ENCODE results near the gene CIB1. TPM values are rescaled to one million over a fixed set of nuclear protein-coding genes. Genes with fewer than 3 reads are reported as not detected.

CIB1 gene
- total and polyA plus RNA-seq, 10 of the 15 experiments (the other 5 are each of a cell fraction or from before 2014, with no cell fraction given) = 10.8 to 155 (median 81.9) TPM

- no peak for FAIRE-seq
- no peak overlapping the region for H3K4me2 ChIP-seq (ENCODE audit: control insufficient read depth, insufficient read depth)
Measured at GRCh38 chr15:90194655-90195054, 39.1 kb downstream of the CIB1 start.

GRCh38 chr15:90192961-90193786, 40.6 kb downstream of the CIB1 start:
- 55% methylated on average over 16 of the region's 16 CpGs for WGBS (ENCODE audit: insufficient coverage, insufficient replicate concordance, low lambda C conversion rate, missing lambda C conversion rate)
- BruUV-seq (replicated peaks) = no TSS peak
- SMC1A ChIA-PET (ENCODE audit: uncharacterized antibody, unreplicated experiment) = interaction anchor here (0.6 to 5.3 kb wide), 10 partner anchors 8 to 96 kb away, joined by 3 to 47 read pairs (median 8); partner anchors contain the start of genes CIB1, GDPGP1 and SEMA4B
- peaks cover 1% of the 10 kb centered on the region; the same call in 1 of the 2 replicates for H3K79me2 ChIP-seq (ENCODE audit: control insufficient read depth, insufficient read depth, low read length)
- DNase-seq (ENCODE audit: low read depth, low spot score) (no peak), FAIRE-seq (no peak), ATAC-seq (no peak)
- no peaks in the 10 kb centered on the region for H3K27me3 ChIP-seq (replicated peaks in 1 of 2; ENCODE audit: control insufficient read depth in 2 of 2, insufficient read depth in 2 of 2, low read length in 1 of 2)
- RAD21 ChIA-PET (ENCODE audit: unreplicated experiment) = interaction anchor here (0.9 to 3.3 kb wide), 11 partner anchors 8 to 39 kb away, joined by 3 to 43 read pairs (median 5); partner anchors contain the start of gene SEMA4B
- H4K20me1 ChIP-seq (ENCODE audit: control insufficient read depth, insufficient read depth) = no peaks in the 10 kb centered on the region
- POLR2A ChIA-PET = interaction anchor here (0.7 to 6.0 kb wide), 9 partner anchors 10 to 94 kb away, joined by 3 to 101 read pairs (median 5); partner anchors contain the start of genes CIB1, GDPGP1 and SEMA4B
- no peaks in the 10 kb centered on the region for H3K9me3 ChIP-seq (replicated peaks; ENCODE audit: control insufficient read depth, insufficient read depth, low read length)
- CTCF ChIA-PET = interaction anchor here (0.6 to 3.6 kb wide), 9 partner anchors 7 to 89 kb away, joined by 3 to 22 read pairs (median 4); partner anchors contain the start of genes CIB1 and SEMA4B
- peak overlapping the region; percentile 54 for H3K4me2 ChIP-seq (ENCODE audit: control insufficient read depth, insufficient read depth)
- 0 out of 2 replicates have a peak overlapping the region, but pooled peaks have one; percentile 10 for H3K4me3 ChIP-seq
- in situ Hi-C loops (cut with MboI) (no loop called here), intact Hi-C loops (cut with micrococcal nuclease; ENCODE audit: unreplicated experiment) (loop anchor here (5.0 kb wide), 1 partner anchor 39 kb away; the partner anchor contains the start of genes CIB1 and GDPGP1)
- H2AFZ ChIP-seq (ENCODE audit: control insufficient read depth, low read depth, low read length) = peak overlapping the region; percentile 37
- no peak overlapping the region for H3K27ac ChIP-seq (ENCODE audit: control insufficient read depth, insufficient read depth)
- H3K4me1 ChIP-seq (ENCODE audit: control insufficient read depth, insufficient read depth, low read length) = peaks cover 41% of the 10 kb centered on the region
- 0 out of 4 replicates have a peak, but pooled peaks cover 0 to 2% of the 10 kb centered on the region in 2 experiments for H3K36me3 ChIP-seq (ENCODE audit: control insufficient read depth in 2 of 2, insufficient read depth in 2 of 2, low read length in 1 of 2)
- H3K9ac ChIP-seq (ENCODE audit: control insufficient read depth, insufficient read depth, low read length) = no peak overlapping the region; the same call in 1 of the 2 replicates
- TF ChIP-seq RUNX3 (IDR thresholded peaks at IDR 0.05; ENCODE audit: low read length) = no peak; the same call in 1 of the 2 replicates
- no peak for TF ChIP-seq PAX5 (IDR thresholded peaks at IDR 0.05; ENCODE audit: borderline replicate concordance, low read depth, low read length)
- no peak for TF ChIP-seq GATAD2B (conservative IDR thresholded peaks at IDR 0.05; ENCODE audit: low read depth)
- TF ChIP-seq CREB1 (IDR thresholded peaks at IDR 0.05; ENCODE audit: low read depth) = no peak
- TF ChIP-seq CTCF (IDR thresholded peaks at IDR 0.05 in 2 of 3, conservative IDR thresholded peaks at IDR 0.05 in 1 of 3; ENCODE audit: control insufficient read depth in 2 of 3, extremely low read depth in 1 of 3, insufficient read depth in 1 of 3, low read depth in 3 of 3, low read length in 3 of 3) = no peak
- no peak for TF ChIP-seq SREBF2 (IDR thresholded peaks at IDR 0.05; ENCODE audit: low read length)
- no peak for TF ChIP-seq CEBPB (IDR thresholded peaks at IDR 0.05; ENCODE audit: borderline replicate concordance in 1 of 2, low read depth in 2 of 2, low read length in 2 of 2)
- no peak for TF ChIP-seq SIX5 (IDR thresholded peaks at IDR 0.05; ENCODE audit: low read depth, low read length, severe bottlenecking)
- no peak for TF ChIP-seq MEF2A (IDR thresholded peaks at IDR 0.05; ENCODE audit: insufficient read depth, low read depth, low read length)
- TF ChIP-seq CBFB (IDR thresholded peaks at IDR 0.05; ENCODE audit: low read depth) = no peak
- no peak for TF ChIP-seq ZNF207 (IDR thresholded peaks at IDR 0.05; ENCODE audit: borderline replicate concordance)
- no peak for TF ChIP-seq MTA2 (IDR thresholded peaks at IDR 0.05; ENCODE audit: low read depth)

More at GRCh38 chr15:90194655-90195054, 39.1 kb downstream of the CIB1 start:
- ChIA-PET CTCF (interaction anchor here (1.3 kb wide), 2 partner anchors 27 to 33 kb away, joined by 3 to 6 read pairs; no protein-coding TSS in a partner anchor), RAD21 (ENCODE audit: unreplicated experiment) (interaction anchor here (0.6 to 1.9 kb wide), 3 partner anchors 26 to 33 kb away, joined by 3 to 4 read pairs (median 3); no protein-coding TSS in a partner anchor), POLR2A (interaction anchor here (1.0 to 1.2 kb wide), 3 partner anchors 15 to 96 kb away, joined by 3 to 4 read pairs (median 3); no protein-coding TSS in a partner anchor), SMC1A (ENCODE audit: uncharacterized antibody, unreplicated experiment) (interaction anchor here (1.1 kb wide), 1 partner anchor 30 kb away, joined by 3 read pairs; no protein-coding TSS in a partner anchor)
- no peak overlapping the region for H3K4me3 ChIP-seq
- no peak for DNase-seq (ENCODE audit: low read depth, low spot score)
- no peak overlapping the region for H3K27ac ChIP-seq (ENCODE audit: control insufficient read depth, insufficient read depth)
- H3K4me1 ChIP-seq (ENCODE audit: control insufficient read depth, insufficient read depth, low read length) = peaks cover 40% of the 10 kb centered on the region
- in situ Hi-C loops (cut with MboI) (no loop called here), intact Hi-C loops (cut with micrococcal nuclease; ENCODE audit: unreplicated experiment) (loop anchor here (5.0 kb wide), 1 partner anchor 38 kb away; the partner anchor contains the start of genes CIB1 and GDPGP1)
- H3K27me3 ChIP-seq (replicated peaks in 1 of 2; ENCODE audit: control insufficient read depth in 2 of 2, insufficient read depth in 2 of 2, low read length in 1 of 2) = no peaks in the 10 kb centered on the region
- WGBS (ENCODE audit: insufficient coverage, insufficient replicate concordance, low lambda C conversion rate, missing lambda C conversion rate) = 100% methylated on average over 2 of the region's 2 CpGs
- H4K20me1 ChIP-seq (ENCODE audit: control insufficient read depth, insufficient read depth) = no peaks in the 10 kb centered on the region
- no peak for TF ChIP-seq ZSCAN29 (IDR thresholded peaks at IDR 0.05)
- 0 out of 4 replicates have a peak, but pooled peaks cover 0 to 2% of the 10 kb centered on the region in 2 experiments for H3K36me3 ChIP-seq (ENCODE audit: control insufficient read depth in 2 of 2, insufficient read depth in 2 of 2, low read length in 1 of 2)
- no peak overlapping the region for H3K9ac ChIP-seq (ENCODE audit: control insufficient read depth, insufficient read depth, low read length)
- H3K9me3 ChIP-seq (replicated peaks; ENCODE audit: control insufficient read depth, insufficient read depth, low read length) = no peaks in the 10 kb centered on the region
- H2AFZ ChIP-seq (ENCODE audit: control insufficient read depth, low read depth, low read length) = no peak overlapping the region
- H3K79me2 ChIP-seq (ENCODE audit: control insufficient read depth, insufficient read depth, low read length) = peaks cover 1% of the 10 kb centered on the region; the same call in 1 of the 2 replicates
- ATAC-seq = no peak
- no TSS peak for BruUV-seq (replicated peaks)
